Neural cell (in vitro differentiated cells): ENCODE measurements around the gene CNR2. TPM values are rescaled to one million over a fixed set of nuclear protein-coding genes. Genes with fewer than 3 reads are reported as not detected.

Experiments used
- H2AFZ ChIP-seq: fragments of 200-600, 300-800 bp; sonication (generic), shearing (Covaris generic); 2 replicates; pipeline ENCODE4 v1.6.0; 2014; ENCODE audit warnings: low read depth, mild to moderate bottlenecking, antibody characterized with exemption, low read length, moderate library complexity
- H3F3A ChIP-seq: fragments of 200-600 bp; shearing (Covaris generic); 2 replicates; pipeline ENCODE4 v1.6.1; 2016; ENCODE audit warnings: mild to moderate bottlenecking, moderate library complexity, mixed read lengths, antibody characterized with exemption, low read length; ENCODE audit not compliant: insufficient read depth, poor library complexity, severe bottlenecking
- H3K27ac ChIP-seq: fragments of 200-600, 300-800 bp; sonication (generic), shearing (Covaris generic); 2 replicates; pipeline ENCODE4 v1.5.1; 2014; ENCODE audit warnings: mild to moderate bottlenecking, low read length, moderate library complexity
- H3K27me3 ChIP-seq: fragments of 300-800, 200-600 bp; sonication (generic), shearing (Covaris generic); 2 replicates; pipeline ENCODE4 v1.6.0; 2014; ENCODE audit warnings: mild to moderate bottlenecking, low read depth, low read length, moderate library complexity; ENCODE audit not compliant: insufficient read depth
- H3K36me3 ChIP-seq: fragments of 300-800, 200-600 bp; sonication (generic), shearing (Covaris generic); 2 replicates; pipeline ENCODE4 v1.5.1; 2014; ENCODE audit warnings: mild to moderate bottlenecking, antibody characterized with exemption, low read length, moderate library complexity; ENCODE audit not compliant: insufficient read depth
- H3K4me2 ChIP-seq: fragments of 300-800, 200-600 bp; sonication (generic), shearing (Covaris generic); 2 replicates; pipeline ENCODE4 v1.6.0; 2014; ENCODE audit warnings: mild to moderate bottlenecking, low read length
- H3K4me3 ChIP-seq: fragments of 300-800, 200-600 bp; sonication (generic), shearing (Covaris generic); 2 replicates; pipeline ENCODE4 v1.5.1; 2014; ENCODE audit warnings: mild to moderate bottlenecking, low read length, moderate library complexity
- H3K79me2 ChIP-seq: fragments of 200-600 bp; shearing (Covaris generic); replicated peaks from 2 replicates; pipeline ENCODE4 v1.6.0; 2014; ENCODE audit warnings: mild to moderate bottlenecking, low read length, moderate library complexity; ENCODE audit not compliant: insufficient read depth
- H3K9ac ChIP-seq: fragments of 300-800, 200-600 bp; sonication (generic), shearing (Covaris generic); 2 replicates; pipeline ENCODE4 v1.6.1; 2016; ENCODE audit warnings: mild to moderate bottlenecking, low read length, mixed read lengths
- H3K9me2 ChIP-seq: fragments of 200-600 bp; shearing (Covaris generic); 2 replicates; pipeline ENCODE4 v1.6.1; 2016; ENCODE audit warnings: mild to moderate bottlenecking, low read length, mixed read lengths; ENCODE audit not compliant: insufficient read depth
- H3K9me3 ChIP-seq: fragments of 200-600, 300-800 bp; sonication (generic), shearing (Covaris generic); 2 replicates; pipeline ENCODE4 v1.6.1; 2016; ENCODE audit warnings: mild to moderate bottlenecking, mixed run types, low read length, moderate library complexity, mixed read lengths
- H4K20me1 ChIP-seq: fragments of 200-600 bp; shearing (Covaris generic); 2 replicates; pipeline ENCODE4 v1.6.1; 2016; ENCODE audit warnings: mild to moderate bottlenecking, mixed run types; ENCODE audit not compliant: insufficient read depth
- EP300 ChIP-seq: fragments of 450-650 bp; conservative IDR thresholded peaks from 2 replicates; pipeline ENCODE4 v1.6.1; 2014; ENCODE audit warnings: antibody characterized with exemption, mild to moderate bottlenecking, moderate library complexity; ENCODE audit not compliant: poor library complexity, severe bottlenecking
- EZH2 ChIP-seq: fragments of 200-600, 300-800 bp; shearing (Covaris generic), sonication (generic); IDR thresholded peaks from 2 replicates; pipeline ENCODE4 v1.6.1; 2014; ENCODE audit warnings: antibody characterized with exemption, low read length, borderline replicate concordance, mild to moderate bottlenecking; ENCODE audit not compliant: insufficient read depth, poor library complexity, severe bottlenecking
- MXI1 ChIP-seq: fragments of 450-650 bp; conservative IDR thresholded peaks from 2 replicates; pipeline ENCODE4 v1.6.1; 2014; ENCODE audit warnings: antibody characterized with exemption, mild to moderate bottlenecking; ENCODE audit not compliant: poor library complexity, severe bottlenecking
- POLR2AphosphoS5 ChIP-seq: IDR thresholded peaks from 2 replicates; pipeline ENCODE4 v1.6.1; 2012
- RAD21 ChIP-seq: fragments of 450-650 bp; conservative IDR thresholded peaks from 2 replicates; pipeline ENCODE4 v1.6.1; 2014; ENCODE audit warnings: antibody characterized with exemption, mild to moderate bottlenecking, moderate library complexity
- REST ChIP-seq: IDR thresholded peaks from 2 replicates; pipeline ENCODE4 v1.6.1; 2012; ENCODE audit warnings: borderline replicate concordance
- SMC3 ChIP-seq: fragments of 450-650 bp; conservative IDR thresholded peaks from 2 replicates; pipeline ENCODE4 v1.6.1; 2014; ENCODE audit warnings: antibody characterized with exemption, mild to moderate bottlenecking, moderate library complexity; ENCODE audit not compliant: poor library complexity
- TAF1 ChIP-seq: IDR thresholded peaks from 2 replicates; pipeline ENCODE4 v1.6.1; 2012; ENCODE audit warnings: low read depth
- polyA plus RNA-seq: library from polyadenylated mRNA; depleted of rRNA; stranded (reverse); fragments of >200 nt; gene quantifications from 2 replicates; pipeline ENCODE4 v1.2.3, GENCODE V29; 2014
- TF ChIP-seq, protein P1 (sequence below): fragments of 450-650 bp; IDR thresholded peaks from 2 replicates; pipeline ENCODE4 v1.5.1; 2014; ENCODE audit warnings: antibody characterized with exemption, mild to moderate bottlenecking, moderate library complexity; ENCODE audit not compliant: poor library complexity, severe bottlenecking

CNR2 gene
- polyA plus RNA-seq, 1 donor from 2014 or later: not detected

DNA sequence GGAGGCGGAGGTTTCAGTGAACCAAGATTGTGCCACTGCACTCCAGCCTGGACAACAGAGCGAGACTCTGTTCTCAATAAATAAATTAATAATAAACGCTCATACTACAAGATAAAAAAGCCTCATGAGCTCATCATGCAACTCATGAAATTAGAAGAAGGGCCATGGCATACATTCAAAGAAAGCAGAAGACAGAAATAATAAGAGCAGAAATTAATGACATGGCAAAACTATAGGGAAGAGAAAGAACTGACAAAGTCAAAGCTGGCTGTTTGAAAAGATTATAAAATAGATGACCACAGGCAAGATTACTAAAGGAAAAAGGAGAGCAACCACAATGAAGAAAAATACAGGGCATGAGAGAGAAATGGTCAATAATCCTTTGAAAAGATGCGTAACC, 30.4 kb downstream of the CNR2 start:
- H3F3A ChIP-seq: no peaks in the 10 kb centered on the region
- no peaks in the 10 kb centered on the region for H3K36me3 ChIP-seq
- no peak overlapping the region for H3K4me3 ChIP-seq
- no peak overlapping the region for H3K9ac ChIP-seq
- no peaks in the 10 kb centered on the region for H3K79me2 ChIP-seq
- H3K9me2 ChIP-seq: no peaks in the 10 kb centered on the region
- no peaks in the 10 kb centered on the region for H3K27me3 ChIP-seq
- no peak overlapping the region for H3K4me2 ChIP-seq
- no peak overlapping the region for H2AFZ ChIP-seq
- TF ChIP-seq MXI1 (no peak), RAD21 (no peak), SMC3 (no peak), EZH2 (no peak), TAF1 (no peak), POLR2AphosphoS5 (no peak), EP300 (no peak), REST (no peak)
- TF ChIP-seq, protein P1, sequence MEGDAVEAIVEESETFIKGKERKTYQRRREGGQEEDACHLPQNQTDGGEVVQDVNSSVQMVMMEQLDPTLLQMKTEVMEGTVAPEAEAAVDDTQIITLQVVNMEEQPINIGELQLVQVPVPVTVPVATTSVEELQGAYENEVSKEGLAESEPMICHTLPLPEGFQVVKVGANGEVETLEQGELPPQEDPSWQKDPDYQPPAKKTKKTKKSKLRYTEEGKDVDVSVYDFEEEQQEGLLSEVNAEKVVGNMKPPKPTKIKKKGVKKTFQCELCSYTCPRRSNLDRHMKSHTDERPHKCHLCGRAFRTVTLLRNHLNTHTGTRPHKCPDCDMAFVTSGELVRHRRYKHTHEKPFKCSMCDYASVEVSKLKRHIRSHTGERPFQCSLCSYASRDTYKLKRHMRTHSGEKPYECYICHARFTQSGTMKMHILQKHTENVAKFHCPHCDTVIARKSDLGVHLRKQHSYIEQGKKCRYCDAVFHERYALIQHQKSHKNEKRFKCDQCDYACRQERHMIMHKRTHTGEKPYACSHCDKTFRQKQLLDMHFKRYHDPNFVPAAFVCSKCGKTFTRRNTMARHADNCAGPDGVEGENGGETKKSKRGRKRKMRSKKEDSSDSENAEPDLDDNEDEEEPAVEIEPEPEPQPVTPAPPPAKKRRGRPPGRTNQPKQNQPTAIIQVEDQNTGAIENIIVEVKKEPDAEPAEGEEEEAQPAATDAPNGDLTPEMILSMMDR: no peak
- H3K27ac ChIP-seq: no peak overlapping the region
- H3K9me3 ChIP-seq: peaks cover 7% of the 10 kb centered on the region
- H4K20me1 ChIP-seq: no peaks in the 10 kb centered on the region

- TF ChIP-seq SMC3: no peak
- TF ChIP-seq, protein P1: no peak
- TF ChIP-seq TAF1: no peak
- no peak for TF ChIP-seq EP300
- no peak for TF ChIP-seq MXI1
- TF ChIP-seq REST: no peak
- TF ChIP-seq EZH2: no peak
- no peak for TF ChIP-seq POLR2AphosphoS5
- TF ChIP-seq RAD21: no peak
- Histone ChIP-seq H3K27ac (no peak overlapping the region), H3K9ac (no peak overlapping the region), H3K9me2 (no peaks in the 10 kb centered on the region), H2AFZ (no peak overlapping the region), H3K9me3 (peaks cover 7% of the 10 kb centered on the region), H3F3A (no peaks in the 10 kb centered on the region), H3K4me3 (no peak overlapping the region), H3K36me3 (no peaks in the 10 kb centered on the region), H3K4me2 (no peak overlapping the region), H3K27me3 (no peaks in the 10 kb centered on the region), H3K79me2 (no peaks in the 10 kb centered on the region), H4K20me1 (no peaks in the 10 kb centered on the region)
Measured at GRCh38 chr1:23879809-23880208, 33.4 kb downstream of the CNR2 start.
